ENCODE data around the gene SMCO4.

Gene SMCO4

GRCh38 chr11:93500759-93501158, 42.4 kb downstream of the SMCO4 start:
- Histone ChIP-seq H2BK12ac (ENCODE audit: low read length in 2 of 2) (no peak overlapping the region), H2AK5ac (ENCODE audit: low read length, severe bottlenecking) (peak overlapping the region; percentile 74), H3K27ac (ENCODE audit: low read length, poor library complexity, severe bottlenecking) (no peak overlapping the region), H3K18ac (ENCODE audit: low read depth in 1 of 2, low read length in 2 of 2) (no peak overlapping the region), H4K91ac (ENCODE audit: low read length) (no peak overlapping the region), H2BK15ac (ENCODE audit: low read depth, poor library complexity, severe bottlenecking) (no peak overlapping the region), H3K23ac (ENCODE audit: low read length in 2 of 2) (no peak overlapping the region), H3K4me1 (ENCODE audit: control insufficient read depth, insufficient read depth, low read depth, low read length) (peaks cover 22% of the 10 kb centered on the region), H3K9ac (ENCODE audit: low read length) (no peak overlapping the region), H3K4ac (ENCODE audit: low read depth in 1 of 2, low read length in 2 of 2) (no peak overlapping the region), H3K4me3 (ENCODE audit: insufficient read depth in 1 of 2, low read depth in 1 of 2, low read length in 2 of 2) (no peak overlapping the region), H4K8ac (ENCODE audit: low read length) (no peak overlapping the region), H3K4me2 (ENCODE audit: low read length, poor library complexity, severe bottlenecking) (no peak overlapping the region), H2BK5ac (ENCODE audit: low read depth, low read length, poor library complexity, severe bottlenecking) (no peak overlapping the region), H3K36me3 (ENCODE audit: control insufficient read depth in 1 of 2, insufficient read depth in 2 of 2, low read depth in 1 of 2, low read length in 2 of 2) (no peaks in the 10 kb centered on the region), H3K9me3 (ENCODE audit: control insufficient read depth, low read length) (no peaks in the 10 kb centered on the region), H3K79me1 (replicated peaks; ENCODE audit: low read length, poor library complexity, severe bottlenecking) (peaks cover 13% of the 10 kb centered on the region), H2AFZ (ENCODE audit: low read depth, low read length) (no peak overlapping the region), H2BK120ac (ENCODE audit: low read depth, low read length) (no peak overlapping the region), H3K14ac (ENCODE audit: low read length in 2 of 2) (no peak overlapping the region), H3K27me3 (ENCODE audit: control insufficient read depth in 1 of 2, insufficient read depth in 1 of 2, low read length in 2 of 2) (no peaks in the 10 kb centered on the region)
- no peak for DNase-seq
- WGBS = over 99% methylated on average over 5 of the region's 5 CpGs

DNA sequence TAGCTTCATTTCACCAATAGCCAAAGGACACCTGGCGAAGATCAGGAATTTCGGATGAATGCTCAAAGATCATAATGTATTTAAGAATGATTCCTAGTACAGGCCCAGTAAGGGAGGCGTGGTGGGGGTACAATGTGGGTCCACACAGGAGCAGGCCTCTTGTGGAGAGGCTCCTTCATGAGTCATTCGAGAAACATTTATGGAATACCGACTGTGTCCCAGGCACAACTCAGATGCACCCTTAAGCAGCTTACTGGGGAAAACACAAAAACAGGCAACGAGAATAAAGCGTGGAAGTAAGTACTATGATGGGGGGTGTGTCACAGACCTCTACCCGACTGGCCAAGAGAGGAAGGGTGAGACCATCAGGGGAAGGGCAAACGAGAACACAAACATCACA, 44.5 kb downstream of the SMCO4 start:
- Histone ChIP-seq H3K9ac (ENCODE audit: low read length) (no peak overlapping the region), H4K8ac (ENCODE audit: low read length) (no peak overlapping the region), H3K27me3 (ENCODE audit: control insufficient read depth in 1 of 2, insufficient read depth in 1 of 2, low read length in 2 of 2) (no peaks in the 10 kb centered on the region), H2BK120ac (ENCODE audit: low read depth, low read length) (no peak overlapping the region), H3K27ac (ENCODE audit: low read length, poor library complexity, severe bottlenecking) (peak overlapping the region; percentile 81), H3K14ac (ENCODE audit: low read length in 2 of 2) (no peak overlapping the region), H3K79me1 (replicated peaks; ENCODE audit: low read length, poor library complexity, severe bottlenecking) (peaks cover 11% of the 10 kb centered on the region), H3K23ac (ENCODE audit: low read length in 2 of 2) (no peak overlapping the region), H3K4me3 (ENCODE audit: insufficient read depth in 1 of 2, low read depth in 1 of 2, low read length in 2 of 2) (no peak overlapping the region), H3K36me3 (ENCODE audit: control insufficient read depth in 1 of 2, insufficient read depth in 2 of 2, low read depth in 1 of 2, low read length in 2 of 2) (no peaks in the 10 kb centered on the region), H2BK15ac (ENCODE audit: low read depth, poor library complexity, severe bottlenecking) (no peak overlapping the region), H3K4me2 (ENCODE audit: low read length, poor library complexity, severe bottlenecking) (no peak overlapping the region), H2AFZ (ENCODE audit: low read depth, low read length) (no peak overlapping the region), H3K4ac (ENCODE audit: low read depth in 1 of 2, low read length in 2 of 2) (no peak overlapping the region), H3K18ac (ENCODE audit: low read depth in 1 of 2, low read length in 2 of 2) (no peak overlapping the region), H3K4me1 (ENCODE audit: control insufficient read depth, insufficient read depth, low read depth, low read length) (peaks cover 27% of the 10 kb centered on the region), H2BK5ac (ENCODE audit: low read depth, low read length, poor library complexity, severe bottlenecking) (peak overlapping the region; percentile 10), H2BK12ac (ENCODE audit: low read length in 2 of 2) (no peak overlapping the region), H2AK5ac (ENCODE audit: low read length, severe bottlenecking) (peak overlapping the region; percentile 81), H3K9me3 (ENCODE audit: control insufficient read depth, low read length) (no peaks in the 10 kb centered on the region), H4K91ac (ENCODE audit: low read length) (no peak overlapping the region)
- DNase-seq = peak; percentile 65
- 39% methylated on average over 9 of the region's 9 CpGs for WGBS

DNA sequence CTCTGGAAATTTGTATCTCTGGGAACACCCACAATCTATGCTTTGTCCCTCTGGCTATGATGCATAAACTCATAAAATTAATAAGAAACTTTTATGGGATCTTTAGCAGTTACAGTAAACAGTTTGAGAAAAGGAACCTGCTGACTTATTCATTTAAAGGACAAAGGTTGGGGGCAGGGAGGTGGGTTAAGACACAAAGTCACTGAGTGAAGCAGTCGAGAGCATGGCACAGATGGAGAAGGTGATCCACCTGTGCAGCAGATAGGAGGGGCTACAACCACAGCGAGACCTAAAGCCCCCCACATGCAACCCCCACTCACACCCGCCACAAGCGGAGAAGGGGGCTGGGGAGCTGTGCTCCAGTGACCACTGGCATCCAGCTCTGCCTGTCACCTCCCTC, 45.0 kb downstream of the SMCO4 start:
- Histone ChIP-seq H2BK5ac (ENCODE audit: low read depth, low read length, poor library complexity, severe bottlenecking) (no peak overlapping the region), H2BK15ac (ENCODE audit: low read depth, poor library complexity, severe bottlenecking) (no peak overlapping the region), H2AK5ac (ENCODE audit: low read length, severe bottlenecking) (peak overlapping the region; percentile 26), H3K27ac (ENCODE audit: low read length, poor library complexity, severe bottlenecking) (peak overlapping the region; percentile 81), H2BK12ac (ENCODE audit: low read length in 2 of 2) (no peak overlapping the region), H4K8ac (ENCODE audit: low read length) (no peak overlapping the region), H4K91ac (ENCODE audit: low read length) (no peak overlapping the region), H3K18ac (ENCODE audit: low read depth in 1 of 2, low read length in 2 of 2) (no peak overlapping the region), H3K4me2 (ENCODE audit: low read length, poor library complexity, severe bottlenecking) (no peak overlapping the region), H2BK120ac (ENCODE audit: low read depth, low read length) (no peak overlapping the region), H3K4me3 (ENCODE audit: insufficient read depth in 1 of 2, low read depth in 1 of 2, low read length in 2 of 2) (no peak overlapping the region), H3K23ac (ENCODE audit: low read length in 2 of 2) (no peak overlapping the region), H3K79me1 (replicated peaks; ENCODE audit: low read length, poor library complexity, severe bottlenecking) (peaks cover 11% of the 10 kb centered on the region), H3K9me3 (ENCODE audit: control insufficient read depth, low read length) (no peaks in the 10 kb centered on the region), H3K14ac (ENCODE audit: low read length in 2 of 2) (no peak overlapping the region), H2AFZ (ENCODE audit: low read depth, low read length) (no peak overlapping the region), H3K27me3 (ENCODE audit: control insufficient read depth in 1 of 2, insufficient read depth in 1 of 2, low read length in 2 of 2) (no peaks in the 10 kb centered on the region), H3K36me3 (ENCODE audit: control insufficient read depth in 1 of 2, insufficient read depth in 2 of 2, low read depth in 1 of 2, low read length in 2 of 2) (no peaks in the 10 kb centered on the region), H3K9ac (ENCODE audit: low read length) (no peak overlapping the region), H3K4me1 (ENCODE audit: control insufficient read depth, insufficient read depth, low read depth, low read length) (peaks cover 32% of the 10 kb centered on the region), H3K4ac (ENCODE audit: low read depth in 1 of 2, low read length in 2 of 2) (no peak overlapping the region)
- no peak for DNase-seq
- WGBS = 96% methylated on average over 3 of the region's 4 CpGs

DNA sequence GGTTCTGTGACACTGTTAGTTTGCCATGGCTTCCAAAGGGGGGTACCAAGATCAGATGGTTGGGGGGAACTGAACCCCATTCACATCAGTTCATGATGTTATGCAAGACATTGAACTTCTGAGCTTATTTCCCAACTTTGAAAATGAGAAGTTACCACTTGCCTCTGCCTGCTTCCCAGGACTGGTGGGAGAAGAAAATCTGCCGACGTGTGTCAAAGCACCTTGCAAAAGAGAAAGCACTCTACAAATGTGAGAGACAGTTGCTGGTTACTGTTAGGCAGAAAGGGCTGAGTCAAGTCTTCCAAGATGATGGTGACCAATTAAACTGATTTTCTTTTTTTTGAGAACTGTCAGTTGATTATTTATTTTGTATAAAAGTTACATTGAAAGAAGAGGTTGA, 45.6 kb downstream of the SMCO4 start:
- 95% methylated on average over 2 of the region's 2 CpGs for WGBS
- H3K27me3 ChIP-seq (ENCODE audit: control insufficient read depth in 1 of 2, insufficient read depth in 1 of 2, low read length in 2 of 2) = no peaks in the 10 kb centered on the region

More for the DNA sequence above, 45.6 kb downstream of the SMCO4 start:
- no peak overlapping the region for H3K14ac ChIP-seq (ENCODE audit: low read length in 2 of 2)
- H3K23ac ChIP-seq (ENCODE audit: low read length in 2 of 2) = no peak overlapping the region
- H3K36me3 ChIP-seq (ENCODE audit: control insufficient read depth in 1 of 2, insufficient read depth in 2 of 2, low read depth in 1 of 2, low read length in 2 of 2) = no peaks in the 10 kb centered on the region
- H2AK5ac ChIP-seq (ENCODE audit: low read length, severe bottlenecking) = peak overlapping the region; percentile 9
- no peak overlapping the region for H2BK12ac ChIP-seq (ENCODE audit: low read length in 2 of 2)
- no peak overlapping the region for H2BK5ac ChIP-seq (ENCODE audit: low read depth, low read length, poor library complexity, severe bottlenecking)
- H3K4me3 ChIP-seq (ENCODE audit: insufficient read depth in 1 of 2, low read depth in 1 of 2, low read length in 2 of 2) = no peak overlapping the region
- H4K91ac ChIP-seq (ENCODE audit: low read length) = no peak overlapping the region
- H3K9ac ChIP-seq (ENCODE audit: low read length) = no peak overlapping the region
- H3K27ac ChIP-seq (ENCODE audit: low read length, poor library complexity, severe bottlenecking) = no peak overlapping the region
- H3K18ac ChIP-seq (ENCODE audit: low read depth in 1 of 2, low read length in 2 of 2) = no peak overlapping the region
- H3K79me1 ChIP-seq (replicated peaks; ENCODE audit: low read length, poor library complexity, severe bottlenecking) = peaks cover 9% of the 10 kb centered on the region
- DNase-seq = no peak
- H3K4ac ChIP-seq (ENCODE audit: low read depth in 1 of 2, low read length in 2 of 2) = no peak overlapping the region
- H2BK15ac ChIP-seq (ENCODE audit: low read depth, poor library complexity, severe bottlenecking) = no peak overlapping the region
- H2BK120ac ChIP-seq (ENCODE audit: low read depth, low read length) = no peak overlapping the region
- no peak overlapping the region for H4K8ac ChIP-seq (ENCODE audit: low read length)
- H3K9me3 ChIP-seq (ENCODE audit: control insufficient read depth, low read length) = no peaks in the 10 kb centered on the region
- no peak overlapping the region for H2AFZ ChIP-seq (ENCODE audit: low read depth, low read length)
- peaks cover 34% of the 10 kb centered on the region for H3K4me1 ChIP-seq (ENCODE audit: control insufficient read depth, insufficient read depth, low read depth, low read length)
- H3K4me2 ChIP-seq (ENCODE audit: low read length, poor library complexity, severe bottlenecking) = no peak overlapping the region

Data from mesenchymal stem cell (in vitro differentiated cells and primary cell).